Bronchial epithelial cell (primary cell): ENCODE measurements around the gene EDC3. TPM values are rescaled to one million over a fixed set of nuclear protein-coding genes. Genes with fewer than 3 reads are reported as not detected.
"Not testable (repeated sequence)": the region's sequence is repeated elsewhere in the genome, so short reads cannot be mapped to it uniquely, and the experiment has no call there.

Experiments used
- DNase-seq: peaks from one replicate; pipeline ENCODE4 v3.0.0-alpha.2; 2010; ENCODE audit warnings: low read depth
- FAIRE-seq: peaks from 2 replicates; lab custom pipeline; 2011; peaks lifted over from hg19 to GRCh38; lab: Jason Lieb, UNC
- H3K27me3 ChIP-seq: 2 replicates; pipeline ENCODE4 v1.5.1; 2011; ENCODE audit warnings: low read length; ENCODE audit not compliant: control insufficient read depth, insufficient read depth
- H3K36me3 ChIP-seq: 2 replicates; pipeline ENCODE4 v1.5.1; 2011; ENCODE audit warnings: low read length; ENCODE audit not compliant: control insufficient read depth, insufficient read depth
- H3K4me3 ChIP-seq: 2 replicates; pipeline ENCODE4 v1.5.1; 2011; ENCODE audit warnings: mild to moderate bottlenecking, low read depth, low read length, control low read depth
- total RNA-seq: library from RNA; depleted of rRNA; stranded (reverse); fragments of >200 nt; gene quantifications from 2 replicates; pipeline ENCODE4 v1.2.1, GENCODE V29; 2014
- TF ChIP-seq, protein P1 (sequence below): IDR thresholded peaks from 2 replicates; pipeline ENCODE4 v1.5.1; 2011; ENCODE audit warnings: mild to moderate bottlenecking, moderate library complexity, low read length, control low read depth, inconsistent platforms; ENCODE audit not compliant: insufficient read depth, severe bottlenecking

EDC3 gene
- total RNA-seq, 1 donor from 2014 or later: 6.1 TPM

GRCh38 chr15:74663303-74664027 is 32.4 kb downstream of the EDC3 start:
- TF ChIP-seq, protein P1, sequence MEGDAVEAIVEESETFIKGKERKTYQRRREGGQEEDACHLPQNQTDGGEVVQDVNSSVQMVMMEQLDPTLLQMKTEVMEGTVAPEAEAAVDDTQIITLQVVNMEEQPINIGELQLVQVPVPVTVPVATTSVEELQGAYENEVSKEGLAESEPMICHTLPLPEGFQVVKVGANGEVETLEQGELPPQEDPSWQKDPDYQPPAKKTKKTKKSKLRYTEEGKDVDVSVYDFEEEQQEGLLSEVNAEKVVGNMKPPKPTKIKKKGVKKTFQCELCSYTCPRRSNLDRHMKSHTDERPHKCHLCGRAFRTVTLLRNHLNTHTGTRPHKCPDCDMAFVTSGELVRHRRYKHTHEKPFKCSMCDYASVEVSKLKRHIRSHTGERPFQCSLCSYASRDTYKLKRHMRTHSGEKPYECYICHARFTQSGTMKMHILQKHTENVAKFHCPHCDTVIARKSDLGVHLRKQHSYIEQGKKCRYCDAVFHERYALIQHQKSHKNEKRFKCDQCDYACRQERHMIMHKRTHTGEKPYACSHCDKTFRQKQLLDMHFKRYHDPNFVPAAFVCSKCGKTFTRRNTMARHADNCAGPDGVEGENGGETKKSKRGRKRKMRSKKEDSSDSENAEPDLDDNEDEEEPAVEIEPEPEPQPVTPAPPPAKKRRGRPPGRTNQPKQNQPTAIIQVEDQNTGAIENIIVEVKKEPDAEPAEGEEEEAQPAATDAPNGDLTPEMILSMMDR: no peak
- Histone ChIP-seq H3K27me3 (no peaks in the 10 kb centered on the region), H3K36me3 (no peaks in the 10 kb centered on the region), H3K4me3 (no peak overlapping the region)
- FAIRE-seq: no peak
- no peak for DNase-seq

GRCh38 chr15:74662064-74662860 is 33.6 kb downstream of the EDC3 start:
- DNase-seq: no peak
- FAIRE-seq: no peak
- Histone ChIP-seq H3K27me3 (no peaks in the 10 kb centered on the region), H3K4me3 (no peak overlapping the region), H3K36me3 (no peaks in the 10 kb centered on the region)
- TF ChIP-seq, protein P1: no peak

DNA sequence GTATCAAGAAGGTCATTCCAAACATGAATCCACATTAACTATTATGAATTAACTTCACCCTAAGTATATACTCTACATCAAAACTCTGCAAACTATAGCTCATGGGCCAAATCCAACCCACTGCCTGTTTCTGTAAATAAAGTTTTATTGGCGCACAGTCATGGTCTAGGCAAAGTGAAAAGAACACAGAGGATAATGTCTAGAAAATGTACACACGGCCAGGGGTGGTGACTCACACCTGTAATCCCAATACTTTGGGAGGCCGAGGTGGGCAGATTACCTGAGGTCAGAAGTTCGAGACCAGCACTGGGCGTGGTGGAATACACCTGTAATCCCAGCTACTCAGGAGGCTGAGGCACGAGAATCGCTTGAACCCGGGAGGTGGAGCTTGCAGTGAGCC is 34.5 kb downstream of the EDC3 start:
- H3K4me3 ChIP-seq, FAIRE-seq, DNase-seq, H3K27me3 ChIP-seq, H3K36me3 ChIP-seq: not testable (repeated sequence)

- TF ChIP-seq, protein P1: no peak
- Histone ChIP-seq H3K27me3 (no peaks in the 10 kb centered on the region), H3K4me3 (no peak overlapping the region), H3K36me3 (peaks cover 2% of the 10 kb centered on the region)
- peak; percentile 43 for DNase-seq
- FAIRE-seq: no peak
Measured at GRCh38 chr15:74657846-74658245, 38.0 kb downstream of the EDC3 start.

GRCh38 chr15:74656935-74657535 is 38.8 kb downstream of the EDC3 start:
- DNase-seq (no peak), FAIRE-seq (no peak)
- peaks cover 2% of the 10 kb centered on the region for H3K36me3 ChIP-seq
- no peak overlapping the region for H3K4me3 ChIP-seq
- TF ChIP-seq, protein P1: no peak
- H3K27me3 ChIP-seq: no peaks in the 10 kb centered on the region

DNA sequence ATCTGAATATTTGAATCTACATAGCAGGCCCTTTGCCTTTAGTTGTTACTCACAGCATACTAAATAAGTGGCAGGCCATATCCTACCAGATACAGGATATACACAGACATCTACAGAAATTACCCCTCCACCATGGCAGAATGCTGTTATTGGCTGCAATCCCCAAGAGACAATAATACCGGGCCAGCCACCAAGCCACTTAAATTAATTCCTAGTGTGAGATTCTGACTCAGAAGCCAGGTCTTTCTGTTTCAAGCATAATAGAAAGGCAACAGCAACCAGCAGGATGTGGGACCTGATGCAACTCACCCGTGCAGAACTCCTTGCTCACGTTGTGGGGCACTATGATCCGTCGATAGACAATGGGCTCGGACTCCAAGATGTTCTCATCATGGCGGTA is 40.4 kb downstream of the EDC3 start:
- FAIRE-seq (no peak), DNase-seq (no peak)
- H3K27me3 ChIP-seq: no peaks in the 10 kb centered on the region
- peaks cover 2% of the 10 kb centered on the region for H3K36me3 ChIP-seq
- TF ChIP-seq, protein P1: no peak
- H3K4me3 ChIP-seq: no peak overlapping the region
